Calu3 (cell line): ENCODE results near the gene TCF12. TPM values are rescaled to one million over a fixed set of nuclear protein-coding genes. Genes with fewer than 3 reads are reported as not detected.

Experiments
- BruUV-seq: library from RNA; stranded (reverse); fragments of 400-500 nt; replicated peaks from 2 replicates; lab custom pipeline; 2021; lab: Mats Ljungman, UMichigan
- CTCF ChIA-PET: fragments of 300-600 bp; sonication (Branson Sonifier 250); formaldehyde crosslinking; loops from one replicate; lab custom pipeline; 2022; ENCODE audit warnings: antibody characterized with exemption; lab: Charles Lee
- DNase-seq: peaks from one replicate; pipeline ENCODE4 v3.0.0; 2022
- H3K27ac Mint-ChIP-seq: one replicate; pipeline ENCODE4 v1.8.0; 2022; ENCODE audit warnings: mixed read lengths; ENCODE audit not compliant: unreplicated experiment
- H3K27me3 Mint-ChIP-seq: one replicate; pipeline ENCODE4 v1.8.0; 2022; ENCODE audit warnings: mixed read lengths; ENCODE audit not compliant: unreplicated experiment
- H3K36me3 Mint-ChIP-seq: one replicate; pipeline ENCODE4 v1.8.0; 2022; ENCODE audit warnings: mild to moderate bottlenecking, moderate library complexity, mixed read lengths; ENCODE audit not compliant: insufficient read depth, unreplicated experiment
- H3K4me1 Mint-ChIP-seq: one replicate; pipeline ENCODE4 v1.8.0; 2022; ENCODE audit warnings: mild to moderate bottlenecking, low read depth, mixed read lengths; ENCODE audit not compliant: unreplicated experiment
- H3K4me3 Mint-ChIP-seq: one replicate; pipeline ENCODE4 v1.8.0; 2022; ENCODE audit warnings: mild to moderate bottlenecking, low read depth, moderate library complexity, mixed read lengths; ENCODE audit not compliant: unreplicated experiment
- H3K9me3 Mint-ChIP-seq: one replicate; pipeline ENCODE4 v1.8.0; 2022; ENCODE audit warnings: low read depth, mixed read lengths; ENCODE audit not compliant: unreplicated experiment
- CTCF ChIP-seq: fragments of 200-600 bp; IDR thresholded peaks from one replicate; pipeline ENCODE4 v1.8.0; 2022; ENCODE audit warnings: antibody characterized with exemption; ENCODE audit not compliant: unreplicated experiment
- intact Hi-C: fragments of 100-400 bp; cut with micrococcal nuclease; formaldehyde crosslinking; loops from one replicate; pipeline ENCODE4 v1.10.0; 2022; ENCODE audit not compliant: unreplicated experiment
- total RNA-seq: library from RNA; stranded (reverse); gene quantifications from 2 replicates; pipeline ENCODE4 v1.2.3, GENCODE V29; 2022

Gene TCF12
- total RNA-seq, 1 experiment from 2014 or later: 127 TPM

GRCh38 chr15:57018151-57018550 is 99.7 kb downstream of the TCF12 start:
- H3K4me3 Mint-ChIP-seq: no peak overlapping the region
- peak overlapping the region; percentile 1 for H3K27ac Mint-ChIP-seq
- intact Hi-C loops: loop anchor here (5.0 kb wide), 4 partner anchors 44 to 119 kb away; no protein-coding TSS in a partner anchor
- no TSS peak for BruUV-seq
- H3K36me3 Mint-ChIP-seq: peaks cover 11% of the 10 kb centered on the region
- no peak for DNase-seq
- TF ChIP-seq CTCF: no peak
- H3K9me3 Mint-ChIP-seq: no peaks in the 10 kb centered on the region
- peaks cover 71% of the 10 kb centered on the region for H3K4me1 Mint-ChIP-seq
- H3K27me3 Mint-ChIP-seq: no peaks in the 10 kb centered on the region
- CTCF ChIA-PET: no interaction called here

- peak overlapping the region; percentile 21 for H3K27ac Mint-ChIP-seq
- CTCF ChIA-PET: no interaction called here
- peak; percentile 14 for DNase-seq
Measured at GRCh38 chr15:57019496-57020160, 101.2 kb downstream of the TCF12 start.

GRCh38 chr15:57025264-57025926 is 107.0 kb downstream of the TCF12 start:
- Mint-ChIP-seq H3K4me3 (no peak overlapping the region), H3K27ac (peak overlapping the region; percentile 67), H3K27me3 (no peaks in the 10 kb centered on the region), H3K36me3 (no peaks in the 10 kb centered on the region), H3K4me1 (peaks cover 36% of the 10 kb centered on the region), H3K9me3 (peaks cover 2% of the 10 kb centered on the region)
- CTCF ChIA-PET: interaction anchor here (0.6 kb wide), 1 partner anchor 294 kb away, joined by 6 read pairs; no protein-coding TSS in a partner anchor
- no TSS peak for BruUV-seq
- DNase-seq: no peak
- intact Hi-C loops: no loop called here
- no peak for TF ChIP-seq CTCF

More at GRCh38 chr15:57019496-57020160, 101.2 kb downstream of the TCF12 start:
- TF ChIP-seq CTCF: no peak
- Mint-ChIP-seq H3K4me3 (peak overlapping the region; percentile 3), H3K36me3 (peaks cover 7% of the 10 kb centered on the region), H3K27me3 (no peaks in the 10 kb centered on the region), H3K9me3 (no peaks in the 10 kb centered on the region), H3K4me1 (peaks cover 73% of the 10 kb centered on the region)
- intact Hi-C loops: loop anchor here (5.0 kb wide), 4 partner anchors 43 to 118 kb away; no protein-coding TSS in a partner anchor
- no TSS peak for BruUV-seq

- intact Hi-C loops: no loop called here
- BruUV-seq: no TSS peak
- H3K4me1 Mint-ChIP-seq: peaks cover 29% of the 10 kb centered on the region
- no peaks in the 10 kb centered on the region for H3K36me3 Mint-ChIP-seq
- CTCF ChIA-PET: interaction anchor here (0.6 kb wide), 1 partner anchor 295 kb away, joined by 6 read pairs; no protein-coding TSS in a partner anchor
- no peak overlapping the region for H3K4me3 Mint-ChIP-seq
- peak overlapping the region; percentile 67 for H3K27ac Mint-ChIP-seq
- peaks cover 2% of the 10 kb centered on the region for H3K9me3 Mint-ChIP-seq
- H3K27me3 Mint-ChIP-seq: no peaks in the 10 kb centered on the region
- no peak for TF ChIP-seq CTCF
- no peak for DNase-seq
Measured at GRCh38 chr15:57026016-57026592, 107.7 kb downstream of the TCF12 start.
